RPMI8226 (cell line): ENCODE data around the gene HOXA13.
A peak's percentile ranks its signal among the peaks of the same experiment; 100 is the strongest.

ENCODE experiments used
- DNase-seq: peaks from one replicate; pipeline ENCODE4 v3.0.0-alpha.2; 2015

The HOXA13 gene

GRCh38 chr7:27205325-27206280, 5.7 kb upstream of the HOXA13 start:
- DNase-seq, result no peak

- DNase-seq, result no peak
Observed at GRCh38 chr7:27204851-27205322, 5.0 kb upstream of the HOXA13 start.

GRCh38 chr7:27203964-27204594, 4.2 kb upstream of the HOXA13 start:
- no peak for DNase-seq

GRCh38 chr7:27203365-27203953, 3.6 kb upstream of the HOXA13 start:
- no peak for DNase-seq

GRCh38 chr7:27202862-27203134, 2.9 kb upstream of the HOXA13 start:
- no peak for DNase-seq

- no peak for DNase-seq
Observed at GRCh38 chr7:27202018-27202861, 2.3 kb upstream of the HOXA13 start.

GRCh38 chr7:27201580-27202017, 1.7 kb upstream of the HOXA13 start:
- DNase-seq, result no peak

- DNase-seq, result peak; percentile 30
Observed at GRCh38 chr7:27200761-27201579, 1.1 kb upstream of the HOXA13 start.

GRCh38 chr7:27198871-27199801, 755 bp downstream of the HOXA13 start:
- DNase-seq, result no peak

- DNase-seq, result no peak
Observed at GRCh38 chr7:27198138-27198841, 1.6 kb downstream of the HOXA13 start.

GRCh38 chr7:27197137-27198042, 2.5 kb downstream of the HOXA13 start:
- DNase-seq, result no peak

GRCh38 chr7:27196287-27196767, 3.6 kb downstream of the HOXA13 start:
- peak; percentile 73 for DNase-seq

GRCh38 chr7:27194686-27195379, 5.1 kb downstream of the HOXA13 start:
- no peak for DNase-seq

GRCh38 chr7:27194002-27194352, 5.9 kb downstream of the HOXA13 start:
- DNase-seq, result no peak

GRCh38 chr7:27193335-27194001, 6.4 kb downstream of the HOXA13 start:
- DNase-seq, result no peak

GRCh38 chr7:27192546-27193334, 7.2 kb downstream of the HOXA13 start:
- DNase-seq, result no peak
